Small intestine (tissue), 7 donors: ENCODE measurements around the gene SALL2. TPM values are rescaled to one million over a fixed set of nuclear protein-coding genes. Genes with fewer than 3 reads are reported as not detected.
A peak's percentile ranks its signal among the peaks of the same experiment; 100 is the strongest.

Experiments used
- DNase-seq, 2 donors: peaks; one replicate each; pipeline versions ENCODE4 v3.0.0 to v3.0.0-alpha.2; 2013
- FAIRE-seq: peaks from 2 replicates; lab custom pipeline; 2012; peaks lifted over from hg19 to GRCh38; lab: Jason Lieb, UNC
- H3K27ac ChIP-seq, 3 donors: one replicate each; pipeline ENCODE4 v1.5.1; 2013; ENCODE audit warnings: low read length in 2 of 3, mild to moderate bottlenecking in 2 of 3, control low read depth in 1 of 3, inconsistent platforms in 1 of 3, low read depth in 1 of 3, moderate library complexity in 1 of 3
- H3K27me3 ChIP-seq, 3 donors: one replicate each; pipeline ENCODE4 v1.6.1; 2013; ENCODE audit warnings: low read length in 3 of 3, inconsistent platforms in 1 of 3; ENCODE audit not compliant: control insufficient read depth in 3 of 3, insufficient read depth in 3 of 3
- H3K36me3 ChIP-seq, 3 donors: one replicate each; pipeline ENCODE4 v1.6.1; 2013; ENCODE audit warnings: low read length in 3 of 3, inconsistent platforms in 1 of 3, low read depth in 1 of 3, mild to moderate bottlenecking in 1 of 3, moderate library complexity in 1 of 3; ENCODE audit not compliant: control insufficient read depth in 3 of 3, insufficient read depth in 2 of 3
- H3K4me1 ChIP-seq, 3 donors: one replicate each; pipeline ENCODE4 v1.6.1; 2013; ENCODE audit warnings: low read length in 2 of 3, inconsistent platforms in 1 of 3, low read depth in 1 of 3, mild to moderate bottlenecking in 1 of 3, moderate library complexity in 1 of 3; ENCODE audit not compliant: control insufficient read depth in 3 of 3, insufficient read depth in 2 of 3
- H3K4me3 ChIP-seq, 3 donors: one replicate each; pipeline ENCODE4 v1.5.1; 2013; ENCODE audit warnings: low read length in 3 of 3, control low read depth in 1 of 3, inconsistent platforms in 1 of 3, low read depth in 1 of 3, mild to moderate bottlenecking in 1 of 3, moderate library complexity in 1 of 3
- H3K9me3 ChIP-seq, 2 donors: one replicate each; pipeline ENCODE4 v1.6.1; 2013; ENCODE audit warnings: low read depth in 1 of 2, low read length in 1 of 2; ENCODE audit not compliant: control insufficient read depth in 2 of 2, insufficient read depth in 1 of 2
- WGBS, 3 donors: extraction: QIAGEN DNeasy Blood & Tissue Kit; methylation state at CpG; one replicate each; pipeline ENCODE4 v1.1.7; 2013; 5-methylcytosine and 5-hydroxymethylcytosine counted together
- polyA plus RNA-seq, 4 donors: library from polyadenylated mRNA; stranded (reverse) in 3 of 4; unstranded in 1 of 4; fragments of 200-250 nt in 3 of 4; fragments of 120-200 nt in 1 of 4; gene quantifications; one replicate each; pipeline versions ENCODE4 v1.2.1 to v1.2.3, GENCODE V29; 2013
- donor health status: healthy with polysubstance abuse.
- donor health status: control.
- donor health status: control.
- donor health status: Bipolar disorder and iron deficiency.
- donor health status: healthy.

Gene SALL2
- polyA plus RNA-seq, 4 donors = 1.6 to 6.2 (median 2.5) TPM; not detected in 1

DNA sequence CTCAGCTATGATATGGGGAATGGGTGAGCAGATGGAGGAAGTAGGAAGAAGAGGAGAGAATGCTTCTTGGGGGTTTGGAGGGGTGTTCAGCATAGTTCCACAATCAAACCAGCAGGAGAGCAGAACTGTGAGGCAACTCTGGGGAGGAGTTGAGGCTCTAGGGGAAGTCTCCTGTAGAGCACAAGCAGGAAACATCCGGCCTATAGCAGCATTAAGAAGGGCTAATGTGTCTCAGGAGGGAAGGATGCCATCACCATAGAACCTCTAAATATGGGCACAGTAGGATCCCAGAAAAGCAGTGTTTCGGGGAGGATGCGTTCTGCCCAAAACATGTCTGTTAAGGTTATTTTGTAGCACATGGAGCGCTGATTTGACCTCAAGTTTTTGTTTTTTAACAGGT, 8.4 kb upstream of the SALL2 start:
- H3K9me3 ChIP-seq = no peaks in the 10 kb centered on the region
- no peak for FAIRE-seq
- 77 to 87% (median 83%) methylated on average over 4 of the region's 4 CpGs for WGBS, 3 donors

DNA sequence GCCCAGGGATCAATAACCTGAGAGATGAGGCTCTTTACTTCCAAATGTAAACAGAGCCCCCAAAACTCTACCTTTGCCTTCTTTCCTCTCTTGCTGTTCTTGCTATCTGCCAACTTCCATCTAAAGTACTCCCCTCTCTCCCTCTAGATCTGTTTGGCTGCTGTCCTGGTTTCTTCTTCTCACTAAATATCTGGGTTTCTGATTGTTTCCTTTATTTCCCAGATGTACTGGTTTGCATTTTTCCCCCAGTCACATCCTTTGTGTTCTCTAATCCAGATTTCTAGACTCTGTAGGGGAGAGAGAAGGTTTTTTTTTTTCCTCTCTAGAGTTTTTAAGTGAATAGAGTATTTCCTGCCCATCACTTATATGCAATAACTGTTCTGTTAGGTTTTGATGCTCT, 7.1 kb upstream of the SALL2 start:
- FAIRE-seq (no peak), DNase-seq (no peak)
- Histone ChIP-seq H3K36me3 (no peaks in the 10 kb centered on the region), H3K4me1 (peaks cover 0 to 4% (median 0%) of the 10 kb centered on the region in 3 donors), H3K9me3 (no peaks in the 10 kb centered on the region), H3K27me3 (peaks cover 0 to 12% (median 8%) of the 10 kb centered on the region in 3 donors), H3K27ac (no peak overlapping the region), H3K4me3 (no peak overlapping the region)

More for the DNA sequence above, 8.4 kb upstream of the SALL2 start:
- no peak overlapping the region for H3K27ac ChIP-seq
- peaks cover 0 to 12% (median 8%) of the 10 kb centered on the region in 3 donors for H3K27me3 ChIP-seq
- no peak overlapping the region for H3K4me3 ChIP-seq
- H3K36me3 ChIP-seq = no peaks in the 10 kb centered on the region
- H3K4me1 ChIP-seq = no peaks in the 10 kb centered on the region
- DNase-seq = no peak

DNA sequence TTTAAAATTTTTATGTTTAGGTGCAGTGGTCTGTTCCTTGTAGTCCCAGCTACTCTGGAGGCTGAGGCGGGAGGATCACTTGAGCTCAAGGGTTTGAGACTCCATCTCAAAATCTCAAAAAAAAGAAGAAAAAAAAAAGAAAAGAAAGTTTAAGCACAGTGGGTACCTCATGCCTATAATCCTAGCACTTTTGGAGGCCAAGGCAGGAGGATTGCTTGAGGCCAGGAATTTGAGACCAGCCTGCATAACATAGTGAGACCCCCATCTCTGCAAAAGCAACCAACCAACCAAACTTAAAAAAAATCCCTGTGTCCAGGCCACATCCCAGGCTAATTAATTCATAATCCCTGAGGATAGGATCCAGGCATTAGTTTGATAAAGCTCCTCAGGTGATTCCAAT, 3.4 kb upstream of the SALL2 start:
- H3K36me3 ChIP-seq = peaks cover 0 to 4% (median 0%) of the 10 kb centered on the region in 3 donors
- H3K4me3 ChIP-seq = no peak overlapping the region
- peaks cover 0 to 12% (median 0%) of the 10 kb centered on the region in 3 donors for H3K4me1 ChIP-seq
- no peak for FAIRE-seq
- DNase-seq = no peak
- no peaks in the 10 kb centered on the region for H3K27me3 ChIP-seq
- H3K27ac ChIP-seq = no peak overlapping the region
- WGBS, 3 donors = 91 to 100% (median 93%) methylated on average over 1 of the region's 1 CpG
- no peaks in the 10 kb centered on the region for H3K9me3 ChIP-seq

- Histone ChIP-seq H3K4me3 (no peak overlapping the region), H3K27me3 (no peaks in the 10 kb centered on the region), H3K27ac (no peak overlapping the region), H3K36me3 (peaks cover 0 to 12% (median 0%) of the 10 kb centered on the region in 3 donors), H3K4me1 (peaks cover 0 to 12% (median 0%) of the 10 kb centered on the region in 3 donors), H3K9me3 (no peaks in the 10 kb centered on the region)
- DNase-seq (peak in 1 of 2 donors; percentile 49), FAIRE-seq (no peak)
- 51 to 64% (median 53%) methylated on average over 4 of the region's 4 CpGs for WGBS, 3 donors
These were observed 2.5 kb upstream of the SALL2 start for GRCh38 chr14:21528381-21529348.

DNA sequence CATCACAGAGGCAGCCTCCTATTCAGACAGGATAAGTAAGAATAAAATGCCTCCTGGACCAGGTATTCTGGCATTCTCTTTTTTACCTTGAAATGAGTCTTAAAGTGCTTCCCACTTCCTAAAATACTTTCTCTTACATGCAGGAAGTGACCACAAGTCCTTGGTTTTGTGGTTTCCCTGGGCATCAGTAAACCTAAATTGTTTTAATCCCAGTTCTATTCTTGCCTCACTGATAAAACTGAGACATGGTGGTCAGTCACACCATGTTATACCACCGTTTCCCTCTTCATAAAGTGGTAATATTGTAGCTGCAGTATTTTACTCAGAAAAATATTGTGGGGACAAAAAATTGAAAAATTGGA, 1.2 kb upstream of the SALL2 start:
- Histone ChIP-seq H3K27ac (no peak overlapping the region), H3K36me3 (peaks cover 0 to 23% (median 0%) of the 10 kb centered on the region in 3 donors), H3K4me3 (no peak overlapping the region), H3K9me3 (no peaks in the 10 kb centered on the region), H3K4me1 (peaks cover 0 to 12% (median 0%) of the 10 kb centered on the region in 3 donors), H3K27me3 (no peaks in the 10 kb centered on the region)
- FAIRE-seq (no peak), DNase-seq (no peak)
- 60 to 70% (median 66%) methylated on average over 1 of the region's 1 CpG for WGBS, 3 donors

- 20 to 35% (median 21%) methylated on average over 13 of the region's 13 CpGs for WGBS, 3 donors
- DNase-seq (peak in 1 of 2 donors; percentile 20), FAIRE-seq (no peak)
- H3K4me3 ChIP-seq = peak overlapping the region in 2 of 3 donors; percentile 44 to 70
- H3K27me3 ChIP-seq = no peaks in the 10 kb centered on the region
- peaks cover 0 to 26% (median 0%) of the 10 kb centered on the region in 3 donors for H3K36me3 ChIP-seq
- peak overlapping the region in 1 of 3 donors; percentile 18 for H3K27ac ChIP-seq
- no peaks in the 10 kb centered on the region for H3K9me3 ChIP-seq
- H3K4me1 ChIP-seq = peaks cover 0 to 12% (median 0%) of the 10 kb centered on the region in 3 donors
These were observed 649 bp upstream of the SALL2 start for GRCh38 chr14:21526672-21527317.

DNA sequence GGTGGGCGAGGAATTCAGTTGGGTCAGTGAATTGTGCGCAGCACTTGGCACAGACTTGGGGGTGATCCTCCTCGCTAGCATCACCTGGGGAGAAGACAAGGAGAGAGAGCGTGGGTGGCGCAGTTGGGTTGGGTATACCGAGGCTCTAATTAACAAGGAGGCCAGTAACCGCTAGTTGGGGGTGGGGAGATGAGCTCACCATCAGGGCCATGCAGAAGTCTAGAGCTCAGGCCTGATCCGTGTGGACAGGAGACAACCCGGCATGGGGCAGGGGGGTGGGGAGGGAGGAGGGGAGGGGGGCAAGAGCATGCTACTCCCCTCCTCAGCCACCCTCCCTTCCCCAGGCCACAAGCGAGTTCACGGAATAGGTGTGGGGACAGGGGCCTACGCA, 580 bp downstream of the SALL2 start:
- WGBS, 3 donors = 33 to 77% (median 57%) methylated on average over 7 to 11 of the region's 12 CpGs
- H3K9me3 ChIP-seq = no peaks in the 10 kb centered on the region
- peak in 1 of 2 donors; percentile 27 for DNase-seq
- peak overlapping the region; percentile 44 to 70 (median 56) for H3K4me3 ChIP-seq
- H3K27ac ChIP-seq = no peak overlapping the region
- H3K36me3 ChIP-seq = peaks cover 0 to 26% (median 0%) of the 10 kb centered on the region in 3 donors
- H3K27me3 ChIP-seq = no peaks in the 10 kb centered on the region
- peaks cover 0 to 12% (median 0%) of the 10 kb centered on the region in 3 donors for H3K4me1 ChIP-seq
- no peak for FAIRE-seq
